ENCODE results near the gene TRAF4. TPM values are rescaled to one million over a fixed set of nuclear protein-coding genes. Genes with fewer than 3 reads are reported as not detected.
"Not testable (repeated sequence)": the region's sequence is repeated elsewhere in the genome, so short reads cannot be mapped to it uniquely, and the experiment has no call there.

TRAF4 gene
- total RNA-seq, 2 donors from 2014 or later = 92.1 to 128 TPM

GRCh38 chr17:28722417-28723158, 21.2 kb upstream of the TRAF4 start:
- Histone ChIP-seq H3K27me3 (peaks cover 3% of the 10 kb centered on the region), H3K4me3 (no peak overlapping the region), H3K36me3 (peaks cover 12% of the 10 kb centered on the region), H3K27ac (no peak overlapping the region), H3K9me3 (no peaks in the 10 kb centered on the region), H3K9ac (ENCODE audit: low read depth in 2 of 2, low read length in 2 of 2) (peak overlapping the region in 1 of 2 donors; percentile 26), H3K4me1 (peaks cover 26% of the 10 kb centered on the region)
- intact Hi-C loops (cut with DNase I) = loop anchor here (10.0 kb wide), 1 partner anchor 78 kb away; the partner anchor contains the start of gene BLTP2
- TF ChIP-seq CTCF (IDR thresholded peaks at IDR 0.05) = no peak
- no peak for DNase-seq

- intact Hi-C loops (cut with DNase I) = loop anchor here (10.0 kb wide), 1 partner anchor 78 kb away; the partner anchor contains the start of gene BLTP2
- TF ChIP-seq CTCF (IDR thresholded peaks at IDR 0.05) = no peak
These were observed 20.5 kb upstream of the TRAF4 start for GRCh38 chr17:28723159-28723835.

GRCh38 chr17:28723836-28724499, 19.8 kb upstream of the TRAF4 start:
- intact Hi-C loops (cut with DNase I) = loop anchor here (10.0 kb wide), 1 partner anchor 79 kb away; the partner anchor contains the start of gene BLTP2
- H3K36me3 ChIP-seq = peaks cover 12% of the 10 kb centered on the region
- not testable (repeated sequence) for H3K9ac ChIP-seq (ENCODE audit: low read depth in 2 of 2, low read length in 2 of 2); H3K27ac ChIP-seq; H3K27me3 ChIP-seq; H3K4me3 ChIP-seq; H3K9me3 ChIP-seq
- peaks cover 26% of the 10 kb centered on the region for H3K4me1 ChIP-seq
- DNase-seq = peak; percentile 31

More at GRCh38 chr17:28723159-28723835, 20.5 kb upstream of the TRAF4 start:
- no peak overlapping the region for H3K9ac ChIP-seq (ENCODE audit: low read depth in 2 of 2, low read length in 2 of 2)
- no peaks in the 10 kb centered on the region for H3K27me3 ChIP-seq
- no peak overlapping the region for H3K27ac ChIP-seq
- DNase-seq = no peak
- peaks cover 12% of the 10 kb centered on the region for H3K36me3 ChIP-seq
- no peak overlapping the region for H3K4me3 ChIP-seq
- peaks cover 26% of the 10 kb centered on the region for H3K4me1 ChIP-seq
- no peaks in the 10 kb centered on the region for H3K9me3 ChIP-seq

GRCh38 chr17:28724500-28725165, 19.2 kb upstream of the TRAF4 start:
- Histone ChIP-seq H3K36me3 (peaks cover 12% of the 10 kb centered on the region), H3K4me3 (peak overlapping the region; percentile 81), H3K27me3 (no peaks in the 10 kb centered on the region), H3K9ac (ENCODE audit: low read depth in 2 of 2, low read length in 2 of 2) (peak overlapping the region in 1 of 2 donors; percentile 88), H3K27ac (peak overlapping the region; percentile 99), H3K9me3 (no peaks in the 10 kb centered on the region), H3K4me1 (peaks cover 26% of the 10 kb centered on the region)
- DNase-seq = no peak
- intact Hi-C loops (cut with DNase I) = loop anchor here (10.0 kb wide), 1 partner anchor 80 kb away; the partner anchor contains the start of gene BLTP2
- no peak for TF ChIP-seq CTCF (IDR thresholded peaks at IDR 0.05)

GRCh38 chr17:28725166-28725659, 18.6 kb upstream of the TRAF4 start:
- intact Hi-C loops (cut with DNase I) = loop anchor here (10.0 kb wide), 1 partner anchor 80 kb away; the partner anchor contains the start of gene BLTP2
- peaks cover 12% of the 10 kb centered on the region for H3K36me3 ChIP-seq
- peak overlapping the region; percentile 81 for H3K4me3 ChIP-seq
- H3K4me1 ChIP-seq = peaks cover 26% of the 10 kb centered on the region
- peak; percentile 44 for DNase-seq
- no peaks in the 10 kb centered on the region for H3K27me3 ChIP-seq
- TF ChIP-seq CTCF (IDR thresholded peaks at IDR 0.05) = no peak
- peak overlapping the region; percentile 99 for H3K27ac ChIP-seq
- H3K9ac ChIP-seq (ENCODE audit: low read depth in 2 of 2, low read length in 2 of 2) = peak overlapping the region; percentile 85 to 88
- H3K9me3 ChIP-seq = no peaks in the 10 kb centered on the region

Measured in colonic mucosa (tissue), 4 donors.